ENCODE measurements around the gene STARD13.

GRCh38 chr13:33176526-33176925, 109.0 kb downstream of the STARD13 start:
- TF ChIP-seq GATA2 (IDR thresholded peaks at IDR 0.05; ENCODE audit: low read depth, low read length) (no peak), GATA3 (IDR thresholded peaks at IDR 0.05; ENCODE audit: low read depth, low read length) (no peak)
